GM23248 (cell line): ENCODE results near the gene SV2C.

Experiments
- EZH2 ChIP-seq: fragments of 200-600 bp; sonication (generic); IDR thresholded peaks from 2 replicates; pipeline ENCODE4 v1.6.1; 2018; ENCODE audit warnings: antibody characterized with exemption, mild to moderate bottlenecking; ENCODE audit not compliant: insufficient read depth, poor library complexity, severe bottlenecking
- EZH2phosphoT487 ChIP-seq: fragments of 200-600 bp; sonication (generic); IDR thresholded peaks from 2 replicates; pipeline ENCODE4 v1.6.1; 2018; ENCODE audit warnings: antibody characterized with exemption, moderate library complexity, mild to moderate bottlenecking, low read depth; ENCODE audit not compliant: insufficient read depth

DNA sequence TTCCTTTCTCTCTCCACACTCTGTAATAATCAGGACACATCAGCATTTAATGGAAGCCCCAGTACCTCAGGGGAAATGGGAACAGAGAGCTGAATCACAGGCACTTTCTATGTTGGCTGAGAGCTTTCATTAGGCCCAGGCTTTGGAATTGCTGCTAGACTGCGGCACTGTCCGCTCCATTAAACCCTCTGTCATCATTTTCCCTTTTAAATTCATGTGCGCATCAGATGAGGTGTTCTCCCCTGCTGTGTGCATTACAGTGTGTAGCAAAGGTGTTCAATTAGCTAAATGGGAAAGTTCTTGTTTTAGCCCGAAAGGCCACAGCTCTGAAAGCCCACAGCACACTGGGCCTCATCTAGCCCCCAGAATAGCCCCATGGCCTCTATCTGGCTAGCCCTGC, 133.6 kb downstream of the SV2C start:
- TF ChIP-seq EZH2 (no peak), EZH2phosphoT487 (no peak)
